HG02798 (cell line): ENCODE measurements around the gene JCHAIN.
"Not testable (repeated sequence)": the region's sequence is repeated elsewhere in the genome, so short reads cannot be mapped to it uniquely, and the experiment has no call there.

Experiments
- ATAC-seq: cut with Tn5 transposase; IDR thresholded peaks from one replicate; pipeline ENCODE4 v1.9.1; 2021; ENCODE audit warnings: mild to moderate bottlenecking; ENCODE audit not compliant: unreplicated experiment, poor library complexity

Gene JCHAIN

GRCh38 chr4:70651864-70652506 is 14.3 kb downstream of the JCHAIN start:
- no peak for ATAC-seq

DNA sequence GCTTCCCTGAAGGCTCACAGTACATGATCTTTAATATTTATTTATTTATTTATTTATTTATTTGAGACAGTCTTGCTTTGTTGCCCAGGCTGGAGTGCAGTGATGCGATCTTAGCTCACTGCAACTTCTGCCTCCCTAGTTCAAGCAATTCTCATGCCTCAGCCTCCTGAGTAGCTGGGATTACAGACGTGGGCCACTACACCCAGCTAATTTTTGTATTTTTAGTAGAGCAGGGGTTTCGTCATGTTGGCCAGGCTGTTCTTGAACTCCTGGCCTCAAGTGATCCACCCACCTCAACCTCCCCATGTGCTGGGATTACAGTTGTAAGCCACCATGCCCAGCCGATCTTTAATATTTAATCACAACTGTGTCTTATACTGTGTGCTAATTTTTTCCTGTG is 15.6 kb downstream of the JCHAIN start:
- ATAC-seq = not testable (repeated sequence)

DNA sequence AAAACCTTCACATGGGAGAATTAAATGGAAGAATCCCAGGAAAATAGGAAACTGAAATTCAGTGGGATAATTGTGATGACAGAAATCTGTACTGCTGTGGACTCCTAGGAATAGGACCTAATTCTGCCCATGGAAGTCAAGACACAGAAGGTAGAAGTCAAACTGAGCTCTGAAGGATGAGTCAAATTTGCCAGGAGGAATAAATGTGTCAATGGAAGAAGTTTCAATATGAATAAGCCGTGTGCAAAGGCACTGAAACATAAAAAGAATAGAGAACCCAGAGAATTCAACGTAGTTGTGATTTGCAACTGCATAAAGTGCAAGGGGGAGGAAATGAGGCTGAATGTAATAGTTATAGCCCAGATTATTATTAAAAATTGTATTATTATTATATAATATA is 26.1 kb downstream of the JCHAIN start:
- ATAC-seq = no peak

GRCh38 chr4:70637239-70637913 is 28.9 kb downstream of the JCHAIN start:
- peak; percentile 63 for ATAC-seq

DNA sequence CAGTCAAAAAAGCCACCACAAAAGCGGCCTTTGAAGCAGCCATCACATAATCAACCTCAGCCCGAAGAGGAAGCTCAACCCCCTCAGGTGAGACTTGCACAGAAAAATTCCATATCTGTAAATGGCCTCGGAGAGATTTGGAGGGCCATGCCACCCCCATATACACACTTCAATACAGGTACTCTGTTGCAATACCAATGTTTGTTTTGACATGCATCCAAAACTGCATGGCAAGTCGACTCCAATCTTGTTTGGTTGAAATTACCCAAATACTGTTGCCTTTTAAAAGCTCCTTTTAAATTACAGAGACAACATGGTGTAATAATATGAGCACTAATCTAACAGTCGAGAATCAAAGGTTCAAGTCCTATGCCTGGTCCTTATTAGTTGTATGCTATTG is 31.8 kb downstream of the JCHAIN start:
- no peak for ATAC-seq

DNA sequence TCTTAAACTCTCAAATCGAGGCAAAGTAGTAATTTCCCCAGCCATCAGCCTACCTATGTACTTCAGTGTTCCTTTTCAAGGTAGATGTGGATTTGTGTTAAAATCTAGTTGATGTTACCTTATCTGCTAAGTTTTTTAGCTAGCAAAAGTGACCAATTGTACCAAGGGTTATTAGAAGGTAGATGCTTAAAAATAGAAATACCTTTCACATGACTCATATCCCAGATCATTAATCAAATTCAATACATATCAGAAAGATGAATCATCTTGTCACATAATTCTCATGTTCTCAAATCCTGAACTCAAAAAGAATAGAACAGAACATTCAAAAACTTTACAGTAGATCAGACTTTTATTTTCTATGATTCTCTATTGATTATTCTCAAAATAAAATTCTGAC is 34.3 kb downstream of the JCHAIN start:
- ATAC-seq = no peak

- no peak for ATAC-seq
These were observed 36.1 kb downstream of the JCHAIN start for GRCh38 chr4:70630162-70630561.

GRCh38 chr4:70629469-70630090 is 36.7 kb downstream of the JCHAIN start:
- peak; percentile 69 for ATAC-seq

DNA sequence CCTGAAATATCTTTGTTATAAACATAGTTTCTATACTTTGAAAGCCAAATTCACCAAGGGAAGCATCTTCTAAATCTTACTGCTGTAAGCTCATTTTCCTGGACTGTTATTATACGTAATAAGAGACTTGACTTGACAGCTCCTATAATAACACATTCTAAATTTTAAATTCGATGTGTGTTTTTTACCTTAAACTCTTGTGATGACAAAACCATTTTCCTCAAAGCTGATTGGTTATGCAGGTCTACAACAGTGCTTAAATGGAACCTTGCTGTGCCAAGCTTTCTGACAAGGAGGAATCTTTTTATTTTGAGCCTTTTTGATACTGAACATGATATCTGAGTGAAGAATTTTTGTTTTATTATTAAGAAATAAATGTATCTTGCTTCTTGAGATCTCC is 37.9 kb downstream of the JCHAIN start, which contains the start of gene ENAM:
Gene ENAM (plus strand): TSS at position 301 of the 400 bp plus-strand sequence. CDS start 757 bp downstream, outside the sequence.
- no peak for ATAC-seq

DNA sequence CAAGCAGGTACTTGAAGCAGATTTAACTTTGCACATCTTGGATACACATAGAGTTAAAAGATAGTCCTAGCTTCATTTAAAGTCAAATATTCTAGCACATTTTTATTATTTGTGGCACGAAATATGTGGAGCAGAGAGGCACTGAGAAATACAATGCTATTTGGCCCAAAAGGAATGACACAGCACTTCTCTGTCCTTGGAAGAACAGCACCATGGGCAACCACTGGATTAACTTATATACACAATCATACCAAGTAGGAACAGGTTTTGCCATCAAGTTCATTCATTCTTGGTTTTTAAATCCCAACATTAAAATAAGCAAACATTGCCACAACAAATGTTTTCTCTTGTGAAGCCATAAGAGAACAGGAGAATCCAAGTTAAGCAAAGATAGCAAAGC is 38.7 kb downstream of the JCHAIN start:
- ATAC-seq = no peak

- no peak for ATAC-seq
These were observed 42.0 kb downstream of the JCHAIN start for GRCh38 chr4:70624226-70624793.

DNA sequence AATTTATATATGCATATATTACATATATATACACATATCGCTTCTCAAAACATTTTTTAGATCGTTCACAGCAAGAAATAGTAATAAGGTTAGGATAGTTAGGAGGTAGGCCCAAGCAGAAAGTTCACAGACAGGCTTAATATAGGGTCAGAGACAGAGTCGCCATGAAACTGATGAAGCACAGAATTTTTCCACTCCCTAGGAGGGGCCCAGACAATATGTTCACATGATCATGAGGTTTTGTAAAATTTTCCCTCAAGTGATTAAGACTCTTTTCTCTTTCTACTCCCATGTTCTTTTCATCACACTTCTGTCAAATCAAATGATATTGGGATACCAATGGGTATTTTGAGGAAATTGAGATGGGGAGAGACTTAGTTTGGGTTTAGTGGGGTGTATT is 43.0 kb downstream of the JCHAIN start:
- ATAC-seq = no peak

DNA sequence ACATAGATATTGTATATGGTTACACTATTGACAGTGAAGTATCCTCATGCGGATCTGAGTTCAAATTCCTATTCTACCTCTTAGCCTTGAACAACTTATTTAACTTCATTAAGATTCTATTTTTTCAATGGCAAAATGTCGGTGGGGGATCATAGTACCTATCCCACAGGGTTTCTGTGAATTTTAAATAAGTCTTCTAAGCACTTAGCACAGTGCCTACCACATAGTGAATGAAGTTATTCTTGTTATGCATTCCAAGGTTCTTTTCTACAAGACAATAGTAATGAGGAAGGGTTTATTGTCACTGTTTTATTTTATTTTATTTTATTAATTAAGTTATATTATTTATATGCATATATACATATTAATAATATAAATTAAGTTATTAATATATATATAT is 46.5 kb downstream of the JCHAIN start:
- ATAC-seq = no peak

- ATAC-seq = no peak
These were observed 47.0 kb downstream of the JCHAIN start for GRCh38 chr4:70619288-70619687.

- ATAC-seq = no peak
These were observed 52.1 kb downstream of the JCHAIN start for GRCh38 chr4:70614184-70614555.

GRCh38 chr4:70613306-70614183 is 52.8 kb downstream of the JCHAIN start:
- ATAC-seq = peak; percentile 49

DNA sequence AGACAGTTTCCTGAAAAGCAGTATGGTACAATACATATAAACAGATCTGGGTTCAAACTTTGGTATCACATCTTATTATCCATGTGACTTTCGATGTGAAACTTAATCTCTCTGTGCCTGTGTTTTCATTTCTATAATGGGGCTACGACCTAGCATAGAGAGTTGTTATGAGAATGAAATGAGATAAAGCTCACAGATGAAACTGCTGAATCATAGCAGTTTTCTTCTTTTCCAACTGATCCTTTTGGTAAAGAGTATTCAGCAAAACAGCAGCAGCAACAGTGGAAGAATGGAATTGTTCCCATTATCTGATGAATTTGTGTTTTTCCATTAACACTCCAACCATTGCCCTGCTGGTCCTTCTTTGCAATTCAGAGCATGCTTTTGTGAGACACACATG is 58.0 kb downstream of the JCHAIN start:
- no peak for ATAC-seq

DNA sequence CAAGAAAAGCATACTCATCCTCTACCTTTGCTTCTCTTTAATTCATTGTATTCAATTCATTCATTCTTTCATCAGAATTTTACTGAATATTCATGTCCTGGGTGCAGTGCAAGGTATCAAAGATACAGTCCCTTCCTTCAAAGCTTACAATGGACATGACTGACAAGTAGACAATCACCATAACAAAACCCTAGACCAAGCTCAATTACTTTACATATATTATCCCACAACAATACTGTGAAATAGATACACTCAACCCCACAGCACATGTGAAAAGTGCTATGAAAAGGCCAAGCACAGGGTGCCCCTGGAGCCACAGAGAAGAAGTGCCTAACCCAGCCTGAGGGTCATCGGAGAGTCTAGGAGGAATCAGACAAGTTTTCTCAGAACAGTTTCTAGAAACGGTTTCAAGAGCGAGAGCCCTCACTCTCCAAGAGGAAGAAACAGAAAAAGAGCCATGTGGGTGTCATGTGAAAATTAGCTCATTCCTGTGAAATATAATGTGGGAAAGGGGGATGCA is 58.9 kb downstream of the JCHAIN start:
- no peak for ATAC-seq

- ATAC-seq = no peak
These were observed 59.8 kb downstream of the JCHAIN start for GRCh38 chr4:70606459-70606858.
